HepG2 (cell line): Measurements from ENCODE around the gene MIDN. TPM values are rescaled to one million over a fixed set of nuclear protein-coding genes. Genes with fewer than 3 reads are reported as not detected.

Experiments used
- HDAC6 ChIP-seq: fragments of 200-600 bp; sonication (generic); IDR thresholded peaks from 2 replicates; pipeline ENCODE4 v1.7.0; 2017; ENCODE audit warnings: mild to moderate bottlenecking, antibody characterized with exemption, low read length, low read depth
- HNRNPK ChIP-seq: fragments of 200-400 bp; formaldehyde crosslinking; IDR thresholded peaks from 2 replicates; pipeline ENCODE4 v1.6.1; 2018; ENCODE audit warnings: low read length, low read depth, moderate library complexity, mild to moderate bottlenecking; ENCODE audit not compliant: poor library complexity, severe bottlenecking
- HNRNPL ChIP-seq: fragments of 200-400 bp; formaldehyde crosslinking; IDR thresholded peaks from 2 replicates; pipeline ENCODE4 v1.6.1; 2017; ENCODE audit warnings: mild to moderate bottlenecking, low read depth, low read length
- MEIS1 ChIP-seq: sonication (generic); formaldehyde crosslinking; IDR thresholded peaks from 2 replicates; pipeline ENCODE4 v1.9.0; 2021; ENCODE audit warnings: mild to moderate bottlenecking, missing genetic modification reagents, moderate library complexity, borderline replicate concordance
- MYNN ChIP-seq: sonication (generic); formaldehyde crosslinking; IDR thresholded peaks from 2 replicates; pipeline ENCODE4 v1.4.0; 2020; ENCODE audit warnings: mild to moderate bottlenecking, low read depth, missing genetic modification reagents
- NBN ChIP-seq: fragments of 450-650 bp; conservative IDR thresholded peaks from 2 replicates; pipeline ENCODE4 v1.6.1; 2017
- NR1H2 ChIP-seq: sonication (generic); formaldehyde crosslinking; IDR thresholded peaks from 2 replicates; pipeline ENCODE4 v1.8.1; 2022; ENCODE audit warnings: low read depth, missing genetic modification reagents, borderline replicate concordance
- THYN1 ChIP-seq: sonication (generic); formaldehyde crosslinking; IDR thresholded peaks from 2 replicates; pipeline ENCODE4 v1.8.1; 2023; ENCODE audit warnings: low read depth, mild to moderate bottlenecking, moderate library complexity, missing genetic modification reagents, borderline replicate concordance
- ZMYM4 ChIP-seq: sonication (generic); formaldehyde crosslinking; IDR thresholded peaks from 2 replicates; pipeline ENCODE4 v1.8.1; 2023; ENCODE audit warnings: mild to moderate bottlenecking, missing genetic modification reagents
- ZNF335 ChIP-seq: sonication (generic); formaldehyde crosslinking; IDR thresholded peaks from 2 replicates; pipeline ENCODE4 v1.4.0; 2020; ENCODE audit warnings: missing genetic modification reagents
- ZNF792 ChIP-seq: IDR thresholded peaks from 2 replicates; pipeline ENCODE4 v1.6.1; 2016
- polyA plus RNA-seq, 8 experiments: library from polyadenylated mRNA; depleted of rRNA in 3 of 8; stranded (reverse) in 7 of 8; unstranded in 1 of 8; fragments of >200 nt; fragmentation: Illumina TruSeq in 4 of 8; extraction: Trizol in 4 of 8; gene quantifications; 2 replicates each; pipeline versions ENCODE4 v1.2.1 to v1.2.3, GENCODE V29; 2011 to 2016; ENCODE audit warnings: low read depth in 4 of 8, missing spikeins in 1 of 8, mixed read lengths in 1 of 8; ENCODE audit not compliant: insufficient read depth in 1 of 8
- total RNA-seq, 5 experiments: library from RNA; depleted of rRNA; stranded (reverse); fragments of >200 nt; fragmentation: Illumina TruSeq; extraction: Trizol; gene quantifications; 2 replicates each; pipeline ENCODE4 v1.2.3, GENCODE V29; 2016; ENCODE audit warnings: low read depth in 1 of 5
- TF ChIP-seq, protein P1 (sequence below): sonication (generic); formaldehyde crosslinking; conservative IDR thresholded peaks from 2 replicates; pipeline ENCODE4 v1.4.0; 2020; ENCODE audit warnings: mild to moderate bottlenecking, missing genetic modification reagents, moderate library complexity
- TF ChIP-seq, protein P2 (sequence below): sonication (generic); formaldehyde crosslinking; IDR thresholded peaks from 2 replicates; pipeline ENCODE4 v1.4.0; 2020; ENCODE audit warnings: missing genetic modification reagents
- TF ChIP-seq, protein P3 (sequence below): sonication (generic); formaldehyde crosslinking; IDR thresholded peaks from 2 replicates; pipeline ENCODE4 v1.5.1; 2020; ENCODE audit warnings: mild to moderate bottlenecking, moderate library complexity, missing genetic modification reagents
- TF ChIP-seq, protein P4 (sequence below): sonication (generic); formaldehyde crosslinking; IDR thresholded peaks from 2 replicates; pipeline ENCODE4 v1.8.1; 2023; ENCODE audit warnings: mild to moderate bottlenecking, inconsistent platforms, moderate library complexity, missing genetic modification reagents, borderline replicate concordance
- TF ChIP-seq, protein P5 (sequence below): sonication (generic); formaldehyde crosslinking; IDR thresholded peaks from 2 replicates; pipeline ENCODE4 v1.4.0; 2020; ENCODE audit warnings: mild to moderate bottlenecking, low read depth, missing genetic modification reagents

The MIDN gene
- total and polyA plus RNA-seq, 2 of the 13 experiments (the other 11 are each of a cell fraction or from before 2014, with no cell fraction given) = 8.4 to 18.0 TPM

DNA sequence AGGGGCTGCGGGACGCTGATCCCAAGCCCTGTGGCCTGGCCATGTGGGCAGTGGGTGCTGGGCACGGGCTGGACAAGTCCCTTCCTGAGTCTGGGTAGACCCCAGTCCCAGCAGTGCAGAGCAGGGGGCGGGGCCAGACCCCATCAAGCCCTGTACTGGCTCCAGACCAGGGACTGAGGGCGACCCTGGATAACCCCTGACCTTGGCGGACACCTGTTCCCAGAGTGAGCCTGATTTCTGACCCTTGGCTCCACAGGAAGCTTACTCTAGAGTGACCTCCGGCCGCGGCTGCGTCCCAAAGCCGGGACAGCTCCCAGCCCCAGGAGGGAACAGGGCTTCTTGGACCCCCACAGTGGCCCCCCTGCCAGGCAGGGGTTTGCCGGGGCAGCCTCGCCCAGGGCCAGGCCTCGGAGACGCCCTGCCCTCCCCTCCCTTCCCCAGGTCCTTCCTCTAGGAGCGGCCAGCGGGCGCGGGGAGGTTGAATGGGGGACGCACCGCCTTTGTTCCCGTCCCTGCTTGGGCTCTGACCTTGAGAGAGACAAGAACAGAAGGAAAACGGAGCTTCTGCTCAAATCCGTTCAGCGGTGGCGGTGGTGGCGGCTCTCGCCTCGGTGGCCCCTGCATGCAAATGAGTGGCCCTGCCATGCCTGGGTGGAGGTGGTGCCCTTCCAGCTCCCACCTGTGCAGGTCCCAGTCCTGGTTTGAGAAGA, 35.0 kb downstream of the MIDN start (continued):
- TF ChIP-seq THYN1 (CRISPR knock-in tag) (no peak), NBN (no peak), MYNN (CRISPR knock-in tag) (no peak), HNRNPK (peak; percentile 10), ZNF792 (peak; percentile 36; the same call in 1 of the 2 replicates), ZNF335 (CRISPR knock-in tag) (no peak), HDAC6 (no peak), ZMYM4 (CRISPR knock-in tag) (0 out of 2 replicates have a peak, but pooled peaks have one; percentile 17), HNRNPL (peak; percentile 70; the same call in 1 of the 2 replicates), NR1H2 (CRISPR knock-in tag) (peak; percentile 94; the same call in 1 of the 2 replicates), MEIS1 (CRISPR knock-in tag) (no peak; the same call in 1 of the 2 replicates)
- TF ChIP-seq, protein P1, sequence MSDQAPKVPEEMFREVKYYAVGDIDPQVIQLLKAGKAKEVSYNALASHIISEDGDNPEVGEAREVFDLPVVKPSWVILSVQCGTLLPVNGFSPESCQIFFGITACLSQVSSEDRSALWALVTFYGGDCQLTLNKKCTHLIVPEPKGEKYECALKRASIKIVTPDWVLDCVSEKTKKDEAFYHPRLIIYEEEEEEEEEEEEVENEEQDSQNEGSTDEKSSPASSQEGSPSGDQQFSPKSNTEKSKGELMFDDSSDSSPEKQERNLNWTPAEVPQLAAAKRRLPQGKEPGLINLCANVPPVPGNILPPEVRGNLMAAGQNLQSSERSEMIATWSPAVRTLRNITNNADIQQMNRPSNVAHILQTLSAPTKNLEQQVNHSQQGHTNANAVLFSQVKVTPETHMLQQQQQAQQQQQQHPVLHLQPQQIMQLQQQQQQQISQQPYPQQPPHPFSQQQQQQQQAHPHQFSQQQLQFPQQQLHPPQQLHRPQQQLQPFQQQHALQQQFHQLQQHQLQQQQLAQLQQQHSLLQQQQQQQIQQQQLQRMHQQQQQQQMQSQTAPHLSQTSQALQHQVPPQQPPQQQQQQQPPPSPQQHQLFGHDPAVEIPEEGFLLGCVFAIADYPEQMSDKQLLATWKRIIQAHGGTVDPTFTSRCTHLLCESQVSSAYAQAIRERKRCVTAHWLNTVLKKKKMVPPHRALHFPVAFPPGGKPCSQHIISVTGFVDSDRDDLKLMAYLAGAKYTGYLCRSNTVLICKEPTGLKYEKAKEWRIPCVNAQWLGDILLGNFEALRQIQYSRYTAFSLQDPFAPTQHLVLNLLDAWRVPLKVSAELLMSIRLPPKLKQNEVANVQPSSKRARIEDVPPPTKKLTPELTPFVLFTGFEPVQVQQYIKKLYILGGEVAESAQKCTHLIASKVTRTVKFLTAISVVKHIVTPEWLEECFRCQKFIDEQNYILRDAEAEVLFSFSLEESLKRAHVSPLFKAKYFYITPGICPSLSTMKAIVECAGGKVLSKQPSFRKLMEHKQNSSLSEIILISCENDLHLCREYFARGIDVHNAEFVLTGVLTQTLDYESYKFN (CRISPR knock-in tag) = peak; percentile 74
- TF ChIP-seq, protein P2, sequence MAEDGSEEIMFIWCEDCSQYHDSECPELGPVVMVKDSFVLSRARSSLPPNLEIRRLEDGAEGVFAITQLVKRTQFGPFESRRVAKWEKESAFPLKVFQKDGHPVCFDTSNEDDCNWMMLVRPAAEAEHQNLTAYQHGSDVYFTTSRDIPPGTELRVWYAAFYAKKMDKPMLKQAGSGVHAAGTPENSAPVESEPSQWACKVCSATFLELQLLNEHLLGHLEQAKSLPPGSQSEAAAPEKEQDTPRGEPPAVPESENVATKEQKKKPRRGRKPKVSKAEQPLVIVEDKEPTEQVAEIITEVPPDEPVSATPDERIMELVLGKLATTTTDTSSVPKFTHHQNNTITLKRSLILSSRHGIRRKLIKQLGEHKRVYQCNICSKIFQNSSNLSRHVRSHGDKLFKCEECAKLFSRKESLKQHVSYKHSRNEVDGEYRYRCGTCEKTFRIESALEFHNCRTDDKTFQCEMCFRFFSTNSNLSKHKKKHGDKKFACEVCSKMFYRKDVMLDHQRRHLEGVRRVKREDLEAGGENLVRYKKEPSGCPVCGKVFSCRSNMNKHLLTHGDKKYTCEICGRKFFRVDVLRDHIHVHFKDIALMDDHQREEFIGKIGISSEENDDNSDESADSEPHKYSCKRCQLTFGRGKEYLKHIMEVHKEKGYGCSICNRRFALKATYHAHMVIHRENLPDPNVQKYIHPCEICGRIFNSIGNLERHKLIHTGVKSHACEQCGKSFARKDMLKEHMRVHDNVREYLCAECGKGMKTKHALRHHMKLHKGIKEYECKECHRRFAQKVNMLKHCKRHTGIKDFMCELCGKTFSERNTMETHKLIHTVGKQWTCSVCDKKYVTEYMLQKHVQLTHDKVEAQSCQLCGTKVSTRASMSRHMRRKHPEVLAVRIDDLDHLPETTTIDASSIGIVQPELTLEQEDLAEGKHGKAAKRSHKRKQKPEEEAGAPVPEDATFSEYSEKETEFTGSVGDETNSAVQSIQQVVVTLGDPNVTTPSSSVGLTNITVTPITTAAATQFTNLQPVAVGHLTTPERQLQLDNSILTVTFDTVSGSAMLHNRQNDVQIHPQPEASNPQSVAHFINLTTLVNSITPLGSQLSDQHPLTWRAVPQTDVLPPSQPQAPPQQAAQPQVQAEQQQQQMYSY (CRISPR knock-in tag) = peak; percentile 57; the same call in 1 of the 2 replicates
- TF ChIP-seq, protein P3, sequence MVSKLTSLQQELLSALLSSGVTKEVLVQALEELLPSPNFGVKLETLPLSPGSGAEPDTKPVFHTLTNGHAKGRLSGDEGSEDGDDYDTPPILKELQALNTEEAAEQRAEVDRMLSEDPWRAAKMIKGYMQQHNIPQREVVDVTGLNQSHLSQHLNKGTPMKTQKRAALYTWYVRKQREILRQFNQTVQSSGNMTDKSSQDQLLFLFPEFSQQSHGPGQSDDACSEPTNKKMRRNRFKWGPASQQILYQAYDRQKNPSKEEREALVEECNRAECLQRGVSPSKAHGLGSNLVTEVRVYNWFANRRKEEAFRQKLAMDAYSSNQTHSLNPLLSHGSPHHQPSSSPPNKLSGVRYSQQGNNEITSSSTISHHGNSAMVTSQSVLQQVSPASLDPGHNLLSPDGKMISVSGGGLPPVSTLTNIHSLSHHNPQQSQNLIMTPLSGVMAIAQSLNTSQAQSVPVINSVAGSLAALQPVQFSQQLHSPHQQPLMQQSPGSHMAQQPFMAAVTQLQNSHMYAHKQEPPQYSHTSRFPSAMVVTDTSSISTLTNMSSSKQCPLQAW (CRISPR knock-in tag) = 0 out of 2 replicates have a peak, but pooled peaks have one; percentile 41
- TF ChIP-seq, protein P4, sequence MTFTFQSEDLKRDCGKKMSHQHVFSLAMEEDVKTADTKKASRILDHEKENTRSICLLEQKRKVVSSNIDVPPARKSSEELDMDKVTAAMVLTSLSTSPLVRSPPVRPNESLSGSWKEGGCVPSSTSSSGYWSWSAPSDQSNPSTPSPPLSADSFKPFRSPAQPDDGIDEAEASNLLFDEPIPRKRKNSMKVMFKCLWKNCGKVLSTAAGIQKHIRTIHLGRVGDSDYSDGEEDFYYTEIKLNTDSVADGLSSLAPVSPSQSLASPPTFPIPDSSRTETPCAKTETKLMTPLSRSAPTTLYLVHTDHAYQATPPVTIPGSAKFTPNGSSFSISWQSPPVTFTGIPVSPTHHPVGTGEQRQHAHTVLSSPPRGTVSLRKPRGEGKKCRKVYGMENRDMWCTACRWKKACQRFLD (CRISPR knock-in tag) = no peak
- TF ChIP-seq, protein P5, sequence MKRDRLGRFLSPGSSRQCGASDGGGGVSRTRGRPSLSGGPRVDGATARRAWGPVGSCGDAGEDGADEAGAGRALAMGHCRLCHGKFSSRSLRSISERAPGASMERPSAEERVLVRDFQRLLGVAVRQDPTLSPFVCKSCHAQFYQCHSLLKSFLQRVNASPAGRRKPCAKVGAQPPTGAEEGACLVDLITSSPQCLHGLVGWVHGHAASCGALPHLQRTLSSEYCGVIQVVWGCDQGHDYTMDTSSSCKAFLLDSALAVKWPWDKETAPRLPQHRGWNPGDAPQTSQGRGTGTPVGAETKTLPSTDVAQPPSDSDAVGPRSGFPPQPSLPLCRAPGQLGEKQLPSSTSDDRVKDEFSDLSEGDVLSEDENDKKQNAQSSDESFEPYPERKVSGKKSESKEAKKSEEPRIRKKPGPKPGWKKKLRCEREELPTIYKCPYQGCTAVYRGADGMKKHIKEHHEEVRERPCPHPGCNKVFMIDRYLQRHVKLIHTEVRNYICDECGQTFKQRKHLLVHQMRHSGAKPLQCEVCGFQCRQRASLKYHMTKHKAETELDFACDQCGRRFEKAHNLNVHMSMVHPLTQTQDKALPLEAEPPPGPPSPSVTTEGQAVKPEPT = no peak
